C1 segment of cervical spinal cord (tissue), 14 donors: ENCODE measurements around the gene RBP5.

Experiments used
- DNase-seq, 14 donors: peaks; one replicate each; lab custom pipeline; 2025; lab: John Stamatoyannopoulos, UW

Gene RBP5

DNA sequence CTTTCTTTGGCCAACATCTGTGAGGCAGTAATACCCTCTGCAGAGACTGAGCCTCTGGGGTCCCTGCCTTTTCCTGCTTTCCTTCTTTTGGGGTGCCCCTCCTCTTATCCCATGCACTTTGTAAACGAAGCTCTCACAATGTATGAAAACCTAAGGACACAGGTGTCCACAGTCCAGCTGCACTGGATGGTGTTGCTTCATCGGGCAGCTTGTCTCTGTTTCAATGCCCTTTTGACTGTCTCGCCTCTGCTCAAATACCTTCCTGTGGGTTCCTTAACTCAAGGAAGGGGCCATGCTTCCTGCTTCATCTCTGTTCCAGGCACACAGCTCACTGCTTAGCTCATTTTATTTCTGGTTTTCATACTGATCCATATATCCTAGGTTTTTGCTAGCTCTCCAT lies 26.1 kb downstream of the RBP5 start:
- DNase-seq: no peak

DNA sequence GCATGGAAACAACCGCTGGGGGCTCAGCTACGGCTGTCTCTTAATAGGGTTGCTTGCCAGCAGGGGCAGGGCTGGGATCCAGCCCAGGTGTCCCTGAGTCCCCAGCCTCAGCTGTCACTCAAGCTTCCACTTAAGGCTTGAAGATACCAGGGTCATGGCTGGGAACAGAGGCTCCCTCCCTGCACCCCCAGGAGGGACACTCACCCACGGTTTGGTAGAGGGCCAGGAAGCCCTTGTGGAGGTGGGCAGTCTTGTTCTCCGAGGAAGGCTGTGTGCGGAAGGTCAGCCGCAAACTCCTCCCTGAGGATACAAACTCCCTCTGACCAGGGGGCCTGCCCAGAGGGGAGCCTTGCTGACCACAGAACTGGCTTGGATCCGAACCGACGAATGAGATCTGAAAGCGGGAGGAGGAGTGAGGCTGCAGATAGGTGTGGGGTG lies 27.0 kb downstream of the RBP5 start:
- DNase-seq: no peak

- no peak for DNase-seq
Observed at GRCh38 chr12:7101047-7101693, 27.5 kb downstream of the RBP5 start.

GRCh38 chr12:7100239-7100638 lies 28.4 kb downstream of the RBP5 start:
- no peak for DNase-seq

DNA sequence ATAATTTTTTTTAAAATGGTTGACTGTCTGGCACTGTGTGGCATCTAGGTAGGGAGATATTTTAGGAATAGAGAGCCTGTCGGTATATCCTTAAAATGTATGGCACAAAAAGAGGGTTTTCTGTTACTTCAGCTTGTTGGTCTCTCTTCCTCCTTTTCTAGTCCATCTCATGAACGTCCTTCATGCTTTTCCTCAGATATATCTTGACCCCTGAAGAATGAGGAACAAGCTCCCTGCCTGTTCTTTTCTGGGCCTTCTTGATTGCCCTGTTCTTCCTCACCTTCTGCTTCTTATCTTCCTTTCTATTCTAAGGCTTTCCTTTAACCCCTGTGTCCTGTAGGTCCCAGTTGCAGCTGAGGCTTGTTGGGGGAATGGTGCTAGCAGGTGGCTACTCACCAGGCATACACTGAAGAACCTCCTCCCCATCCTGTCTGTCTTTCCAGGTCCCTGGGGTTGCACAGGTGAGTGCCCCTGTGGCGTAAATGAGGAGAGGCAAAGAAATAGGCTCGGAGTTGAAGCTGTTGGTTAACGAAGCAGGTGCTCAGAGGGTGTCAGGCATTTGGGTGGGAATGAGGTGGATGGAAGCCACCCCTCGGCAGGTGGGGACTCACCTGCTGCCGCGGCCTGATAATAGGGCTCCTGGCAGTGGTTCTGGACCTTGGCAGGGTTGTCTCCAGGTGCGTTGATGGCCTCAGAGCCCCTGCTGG lies 29.2 kb downstream of the RBP5 start:
- no peak for DNase-seq

DNA sequence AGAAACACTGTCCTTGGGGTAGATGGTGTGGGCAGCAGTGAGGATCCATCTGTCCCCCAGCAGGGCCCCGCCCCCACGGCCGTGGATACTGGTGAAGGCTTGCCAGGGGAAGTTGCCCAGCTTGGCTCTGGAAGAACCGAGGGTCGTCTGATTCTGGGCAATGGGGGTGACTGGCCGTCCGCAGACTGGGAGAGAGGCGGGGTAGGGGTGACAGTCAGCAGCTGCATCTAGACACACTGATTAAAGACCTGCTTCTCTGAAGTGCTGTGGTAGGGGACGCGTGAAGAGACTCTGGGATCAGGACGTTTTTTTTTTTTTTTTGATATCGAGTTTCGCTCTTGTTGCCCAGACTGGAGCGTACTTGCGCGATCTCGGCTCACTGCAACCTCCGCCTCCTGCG lies 31.7 kb downstream of the RBP5 start:
- DNase-seq: peak in 1 of 14 donors; percentile 13

- DNase-seq: no peak
Observed at GRCh38 chr12:7096006-7096932, 32.4 kb downstream of the RBP5 start.

DNA sequence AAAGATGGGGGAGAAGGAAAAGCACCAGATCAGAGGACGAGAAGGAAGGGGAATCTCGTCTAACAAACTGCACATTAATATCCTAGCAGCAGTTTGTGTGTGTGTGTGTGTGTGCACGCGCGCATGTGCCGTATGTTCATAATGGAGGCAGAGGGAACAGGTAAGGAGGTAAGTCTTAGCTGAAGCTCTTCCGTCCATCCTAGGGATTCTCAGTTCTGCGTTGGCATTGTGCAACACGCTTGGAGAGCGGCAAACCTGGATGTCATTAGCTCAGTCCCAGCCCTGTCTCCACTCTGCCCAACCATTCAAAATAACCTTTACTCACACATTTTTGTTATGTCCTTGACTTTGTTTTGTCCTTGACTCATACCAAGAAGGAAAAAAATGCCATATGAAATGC lies 34.8 kb downstream of the RBP5 start:
- no peak for DNase-seq

- DNase-seq: no peak
Observed at GRCh38 chr12:7093486-7093885, 35.2 kb downstream of the RBP5 start.

GRCh38 chr12:7092986-7093460 lies 35.7 kb downstream of the RBP5 start:
- no peak for DNase-seq

- DNase-seq: peak in 10 of 14 donors; percentile 26 to 72 (median 30)
Observed at GRCh38 chr12:7092229-7092985, 36.3 kb downstream of the RBP5 start, which contains the start of gene C1R. Gene C1R (minus strand): TSS chr12:7092445. CDS start chr12:7092388, 57 bp downstream.

- peak in 2 of 14 donors; percentile 12 to 61 for DNase-seq
Observed at GRCh38 chr12:7091660-7092228, 36.9 kb downstream of the RBP5 start.

DNA sequence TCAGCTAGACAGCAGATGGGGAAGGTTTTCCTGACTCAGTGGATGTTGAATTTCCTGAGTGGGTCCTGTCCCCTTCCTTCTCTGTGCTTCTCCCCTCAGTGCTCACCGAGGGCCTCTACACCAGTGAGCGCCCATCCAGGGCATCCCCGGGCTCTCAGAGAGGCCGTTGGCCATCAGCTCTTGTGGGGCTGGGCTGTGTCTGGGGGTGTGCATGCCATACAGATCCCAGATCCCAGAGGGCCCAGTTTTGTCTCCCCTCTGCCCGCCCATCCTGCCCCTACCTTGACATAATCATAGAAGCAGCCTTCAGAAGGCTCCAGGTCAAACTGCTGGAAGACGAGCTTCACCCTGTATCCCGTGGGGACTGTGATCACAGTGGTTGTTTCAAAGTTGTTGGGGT lies 37.5 kb downstream of the RBP5 start:
- DNase-seq: no peak

- DNase-seq: no peak
Observed at GRCh38 chr12:7090222-7090998, 38.3 kb downstream of the RBP5 start.

- no peak for DNase-seq
Observed at GRCh38 chr12:7089196-7089871, 39.4 kb downstream of the RBP5 start.

DNA sequence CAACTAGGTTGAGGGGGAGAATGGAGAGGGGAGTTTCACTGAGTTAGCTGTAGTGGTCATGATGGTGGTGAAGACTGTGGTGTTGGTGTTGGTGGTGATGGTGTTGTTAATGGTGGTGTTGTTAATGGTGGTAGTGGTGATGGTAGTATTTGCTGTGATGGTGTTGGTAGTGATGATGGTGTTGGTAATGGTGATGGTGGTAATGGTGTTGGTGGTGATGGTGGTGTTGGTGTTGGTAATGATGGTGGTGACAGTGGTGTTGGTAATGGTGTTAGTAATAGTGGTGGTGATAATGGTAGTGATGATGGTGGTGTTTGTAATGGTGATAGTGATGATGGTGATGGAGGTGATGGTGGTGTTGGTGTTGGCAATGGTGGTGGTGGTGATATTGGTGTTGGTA lies 45.6 kb downstream of the RBP5 start:
- no peak for DNase-seq

- DNase-seq: peak in 1 of 14 donors; percentile 37
Observed at GRCh38 chr12:7081037-7081436, 47.7 kb downstream of the RBP5 start.

DNA sequence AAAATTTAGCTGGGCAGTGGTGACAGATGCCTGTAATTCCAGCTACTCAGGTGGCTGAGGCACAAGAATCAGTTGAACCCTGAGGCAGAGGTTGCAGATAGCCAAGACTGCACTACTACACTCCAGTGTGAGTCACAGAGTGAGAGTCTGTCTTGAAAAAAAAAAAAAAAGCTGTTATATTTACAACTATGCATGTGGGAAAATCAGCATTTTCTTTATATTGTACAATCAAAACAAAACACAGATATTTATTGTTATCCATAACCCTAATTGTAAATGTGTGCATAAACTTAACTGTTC lies 48.9 kb downstream of the RBP5 start:
- no peak for DNase-seq

DNA sequence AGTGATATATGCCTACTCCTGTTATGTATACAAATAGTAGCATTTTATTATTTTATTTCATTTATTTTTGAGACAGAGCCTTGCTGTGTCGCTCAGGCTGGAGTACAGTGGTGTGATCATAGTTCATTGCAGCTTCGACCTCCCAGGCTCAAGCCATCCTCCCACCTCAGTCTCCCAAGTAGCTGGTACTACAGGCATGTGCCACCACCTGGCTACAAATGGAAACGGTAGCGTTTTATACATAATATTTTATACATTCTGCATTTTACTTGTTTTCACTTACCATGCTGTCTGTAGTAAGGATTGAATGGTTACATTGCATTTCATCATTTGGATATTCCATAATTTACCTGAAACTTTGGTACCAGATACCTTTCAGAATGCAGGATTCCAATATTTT lies 50.5 kb downstream of the RBP5 start:
- DNase-seq: no peak

- DNase-seq: no peak
Observed at GRCh38 chr12:7076493-7076892, 52.2 kb downstream of the RBP5 start.
